HG02870 (cell line): ENCODE data around the gene ADAMTS2.

Source experiments
- ATAC-seq: cut with Tn5 transposase; IDR thresholded peaks from one replicate; pipeline ENCODE4 v1.9.1; 2021; ENCODE audit warnings: mild to moderate bottlenecking, moderate library complexity; ENCODE audit not compliant: unreplicated experiment

The ADAMTS2 gene

GRCh38 chr5:179269781-179270543 lies 75.3 kb downstream of the ADAMTS2 start:
- ATAC-seq: no peak

GRCh38 chr5:179268966-179269693 lies 76.1 kb downstream of the ADAMTS2 start:
- ATAC-seq: no peak

GRCh38 chr5:179268399-179268952 lies 76.8 kb downstream of the ADAMTS2 start:
- ATAC-seq: no peak

GRCh38 chr5:179267671-179268083 lies 77.6 kb downstream of the ADAMTS2 start:
- no peak for ATAC-seq

- no peak for ATAC-seq
Measured at GRCh38 chr5:179267071-179267670, 78.1 kb downstream of the ADAMTS2 start.

- no peak for ATAC-seq
Measured at GRCh38 chr5:179266291-179267070, 78.8 kb downstream of the ADAMTS2 start.

GRCh38 chr5:179265514-179266290 lies 79.6 kb downstream of the ADAMTS2 start:
- ATAC-seq: no peak

- ATAC-seq: no peak
Measured at GRCh38 chr5:179264783-179265513, 80.3 kb downstream of the ADAMTS2 start.

GRCh38 chr5:179264053-179264782 lies 81.0 kb downstream of the ADAMTS2 start:
- ATAC-seq: no peak

GRCh38 chr5:179263391-179264052 lies 81.7 kb downstream of the ADAMTS2 start:
- no peak for ATAC-seq

GRCh38 chr5:179262126-179262920 lies 82.9 kb downstream of the ADAMTS2 start:
- ATAC-seq: no peak

GRCh38 chr5:179261301-179262125 lies 83.7 kb downstream of the ADAMTS2 start:
- no peak for ATAC-seq

GRCh38 chr5:179260324-179261070 lies 84.8 kb downstream of the ADAMTS2 start:
- ATAC-seq: no peak

- no peak for ATAC-seq
Measured at GRCh38 chr5:179259731-179260323, 85.4 kb downstream of the ADAMTS2 start.
